Activated naive CD8-positive, alpha-beta T cell treated with anti-CD3 and anti-CD28 coated beads, Interleukin-2, amount 50 U/mL, for 16 hours (primary cell): ENCODE measurements around the gene FIGNL2.

Experiments used
- DNase-seq: peaks from one replicate; pipeline ENCODE4 v3.0.0-alpha.2; 2020; ENCODE audit warnings: low read depth, low spot score

The FIGNL2 gene

DNA sequence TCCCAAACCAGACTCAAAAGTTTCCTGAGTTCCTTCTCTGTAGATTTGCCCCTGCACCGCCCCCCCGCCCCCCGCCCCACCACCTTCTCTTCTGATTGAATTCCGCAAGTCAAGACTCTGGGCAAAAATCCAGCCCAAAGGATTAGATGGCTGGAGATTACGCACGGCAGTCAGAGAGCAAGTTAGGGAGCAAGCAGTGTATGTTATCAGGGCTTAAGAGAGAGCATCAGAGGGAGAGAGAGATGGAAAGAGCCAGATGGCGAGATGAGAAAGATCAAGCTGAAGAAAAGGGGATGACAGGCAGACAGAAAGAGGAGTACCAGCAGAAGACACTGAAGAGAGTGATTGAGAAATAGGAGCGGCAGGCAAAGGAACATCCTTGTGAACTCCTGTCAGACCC is 25.5 kb upstream of the FIGNL2 start:
- DNase-seq = no peak

- no peak for DNase-seq
Observed at GRCh38 chr12:51873251-51873994, 24.9 kb upstream of the FIGNL2 start.

- DNase-seq = no peak
Observed at GRCh38 chr12:51872689-51872981, 24.1 kb upstream of the FIGNL2 start.

GRCh38 chr12:51871918-51872688 is 23.6 kb upstream of the FIGNL2 start:
- DNase-seq = no peak

- DNase-seq = no peak
Observed at GRCh38 chr12:51871126-51871525, 22.6 kb upstream of the FIGNL2 start.

DNA sequence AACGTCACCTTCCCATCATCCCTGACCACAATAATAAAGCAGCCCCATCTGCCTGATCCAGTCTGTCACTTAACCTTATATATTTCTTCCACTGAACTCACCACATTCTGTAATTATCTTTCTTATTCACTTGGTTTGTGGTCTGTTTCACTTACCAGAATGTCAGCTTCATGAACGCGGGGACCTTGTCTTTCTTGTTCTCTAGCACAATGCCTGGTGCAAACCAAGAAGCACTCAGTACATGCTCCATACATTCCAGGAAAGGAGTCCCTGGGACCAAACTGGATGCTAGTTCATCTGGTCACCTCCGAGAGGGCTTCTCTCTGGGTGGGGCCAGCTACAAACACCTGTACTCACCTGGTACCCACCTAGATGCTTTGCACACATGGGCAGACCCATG is 22.0 kb upstream of the FIGNL2 start:
- DNase-seq = no peak

DNA sequence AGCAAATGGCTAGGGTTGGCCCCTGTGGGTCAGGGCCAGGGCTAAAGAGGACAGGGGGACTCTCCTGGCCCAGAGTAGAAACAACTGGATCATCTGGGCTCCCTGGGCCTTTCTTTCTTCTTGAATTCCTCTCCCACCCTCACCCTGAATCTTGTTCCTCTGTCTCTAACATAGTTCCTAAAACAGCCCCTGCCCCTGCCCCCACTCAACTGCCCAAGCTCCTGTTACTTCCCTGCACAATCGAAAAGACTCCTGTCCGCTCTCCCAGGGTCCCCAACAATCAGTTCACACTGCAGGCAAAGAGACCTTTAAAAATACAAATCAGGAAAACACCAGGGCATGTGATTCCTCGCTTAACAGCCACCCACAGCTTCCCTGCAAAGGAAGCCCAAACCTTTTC is 21.4 kb upstream of the FIGNL2 start:
- no peak for DNase-seq

- no peak for DNase-seq
Observed at GRCh38 chr12:51869496-51869865, 21.0 kb upstream of the FIGNL2 start.

- no peak for DNase-seq
Observed at GRCh38 chr12:51868821-51869495, 20.4 kb upstream of the FIGNL2 start.

- no peak for DNase-seq
Observed at GRCh38 chr12:51867796-51868428, 19.4 kb upstream of the FIGNL2 start.

- no peak for DNase-seq
Observed at GRCh38 chr12:51867371-51867770, 18.9 kb upstream of the FIGNL2 start.

- no peak for DNase-seq
Observed at GRCh38 chr12:51866762-51867161, 18.2 kb upstream of the FIGNL2 start.

GRCh38 chr12:51866324-51866723 is 17.8 kb upstream of the FIGNL2 start:
- DNase-seq = no peak

DNA sequence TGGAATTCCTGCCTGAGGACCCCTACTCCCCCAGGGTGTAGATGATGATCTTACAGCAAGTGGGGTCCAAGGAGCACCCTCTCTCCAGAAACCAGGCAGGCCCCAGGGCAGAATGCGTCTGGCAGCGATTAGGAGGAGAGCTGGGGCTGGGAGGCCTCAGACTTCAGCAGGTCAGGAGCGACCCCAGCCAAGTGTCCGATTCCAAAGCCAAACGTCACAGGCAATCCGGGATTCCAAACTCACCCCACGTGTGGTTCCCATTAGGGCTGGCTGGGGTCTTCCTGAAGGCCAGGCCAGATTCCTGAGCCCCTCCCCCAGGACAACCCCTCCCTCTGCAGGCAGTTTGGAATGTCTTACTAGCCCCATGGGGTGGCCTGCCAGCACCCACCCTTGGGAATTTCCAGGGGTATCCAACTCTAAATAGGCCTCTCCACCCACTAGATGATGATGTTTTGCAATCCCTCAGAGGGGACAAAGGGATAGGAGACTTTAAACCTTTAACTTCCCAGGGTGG is 17.3 kb upstream of the FIGNL2 start:
- no peak for DNase-seq

DNA sequence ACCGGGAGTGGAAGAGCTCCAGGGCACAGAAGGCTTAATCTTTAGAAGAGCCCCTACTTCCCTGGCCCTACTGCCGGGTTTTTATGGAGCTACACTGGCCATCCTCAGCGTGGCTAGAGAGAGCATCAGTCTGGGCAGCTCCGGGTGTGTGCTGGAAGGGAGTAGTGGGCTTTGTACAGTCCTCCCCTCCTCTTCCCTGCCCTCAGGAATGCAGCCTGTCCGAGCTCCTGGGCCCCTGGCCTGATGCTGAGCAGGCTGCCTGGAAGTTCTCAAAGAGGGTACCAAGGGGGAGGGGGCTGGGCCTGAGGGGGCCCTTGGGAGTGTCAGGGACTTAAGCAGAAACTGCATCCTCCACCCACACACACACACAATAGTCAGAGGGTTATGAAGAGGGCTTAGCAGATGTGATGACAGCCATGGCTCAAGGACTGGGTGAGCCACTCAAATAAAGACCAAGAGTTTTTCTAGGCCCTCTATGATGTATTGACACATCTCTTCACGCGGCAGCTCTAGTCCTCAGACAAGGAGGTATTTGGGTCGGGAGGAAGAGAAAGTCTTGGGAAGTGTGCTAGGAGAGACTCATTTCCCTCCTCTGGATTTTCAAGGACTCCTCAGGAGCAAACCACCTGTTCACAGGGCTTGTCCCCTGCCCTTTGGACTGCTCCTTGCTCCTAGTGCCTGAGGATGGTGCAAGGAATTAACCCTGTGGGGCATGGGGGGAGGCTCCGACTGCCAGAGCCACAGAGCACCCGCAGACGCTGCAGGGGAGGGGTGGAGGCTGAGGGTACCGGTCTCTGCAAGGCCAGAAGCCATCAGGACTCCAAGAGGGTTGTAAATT is 16.5 kb upstream of the FIGNL2 start:
- no peak for DNase-seq

GRCh38 chr12:51863933-51864832 is 15.7 kb upstream of the FIGNL2 start:
- no peak for DNase-seq

- DNase-seq = no peak
Observed at GRCh38 chr12:51863363-51863932, 14.9 kb upstream of the FIGNL2 start.

GRCh38 chr12:51862947-51863346 is 14.4 kb upstream of the FIGNL2 start:
- DNase-seq = no peak

- no peak for DNase-seq
Observed at GRCh38 chr12:51860986-51861385, 12.5 kb upstream of the FIGNL2 start.
